ENCODE measurements around the gene RFX2. TPM values are rescaled to one million over a fixed set of nuclear protein-coding genes. Genes with fewer than 3 reads are reported as not detected.

RFX2 gene
- polyA plus RNA-seq, 2 of the 4 experiments (the other 2 are of a cell fraction), result 3.7 to 3.9 TPM

GRCh38 chr19:5989388-5990074 lies 120.8 kb downstream of the RFX2 start:
- FAIRE-seq (no peak), DNase-seq (ENCODE audit: low read depth in 1 of 2, low spot score in 1 of 2) (no peak), ATAC-seq (no peak)
- H3K4me3 ChIP-seq, result peak overlapping the region; percentile 45; the same call in 2 of the 3 replicates
- TF ChIP-seq RNF2 (IDR thresholded peaks at IDR 0.05; ENCODE audit: borderline replicate concordance, low read depth) (no peak), RARB (CRISPR knock-in tag; IDR thresholded peaks at IDR 0.05) (no peak), USF2 (IDR thresholded peaks at IDR 0.05) (no peak), FOSL2 (IDR thresholded peaks at IDR 0.05) (no peak), FOSL2 (CRISPR knock-in tag; IDR thresholded peaks at IDR 0.05) (no peak), E2F6 (IDR thresholded peaks at IDR 0.05; ENCODE audit: borderline replicate concordance, low read depth) (no peak), RFX5 (IDR thresholded peaks at IDR 0.05) (no peak), MYC (IDR thresholded peaks at IDR 0.05; ENCODE audit: borderline replicate concordance, low read length) (no peak), CBX2 (IDR thresholded peaks at IDR 0.05; ENCODE audit: borderline replicate concordance, low read depth) (no peak), ELK1 (IDR thresholded peaks at IDR 0.05; ENCODE audit: low read depth, low read length) (no peak), CHD4 (IDR thresholded peaks at IDR 0.05; ENCODE audit: borderline replicate concordance) (no peak), HOXB13 (CRISPR knock-in tag; IDR thresholded peaks at IDR 0.05; ENCODE audit: low read depth) (no peak), CTCF (IDR thresholded peaks at IDR 0.05) (no peak), KDM5A (IDR thresholded peaks at IDR 0.05) (no peak), ZFP36 (IDR thresholded peaks at IDR 0.05; ENCODE audit: borderline replicate concordance, partially characterized antibody) (no peak), TFCP2L1 (CRISPR knock-in tag; IDR thresholded peaks at IDR 0.05) (no peak), HES2 (IDR thresholded peaks at IDR 0.05) (no peak), ATOH8 (CRISPR knock-in tag; IDR thresholded peaks at IDR 0.05; ENCODE audit: low read depth) (no peak), ZNF302 (CRISPR knock-in tag; IDR thresholded peaks at IDR 0.05) (no peak)
- peak overlapping the region; percentile 81 to 84 for H3K27ac ChIP-seq
- ChIA-PET CTCF (interaction anchor here (1.1 to 5.7 kb wide), 7 partner anchors 9 to 137 kb away, joined by 3 to 61 read pairs (median 16); no protein-coding TSS in a partner anchor), POLR2A (interaction anchor here (0.6 to 1.5 kb wide), 2 partner anchors 12 to 188 kb away, joined by 3 to 4 read pairs; partner anchors contain the start of gene RANBP3)
- peaks cover 5% of the 10 kb centered on the region; the same call in 1 of the 3 replicates for H3K4me1 ChIP-seq
- peak overlapping the region; percentile 92 for H3K4me2 ChIP-seq
- no peaks in the 10 kb centered on the region for H3K9me3 ChIP-seq
- 56% methylated on average over 8 of the region's 8 CpGs for WGBS (ENCODE audit: missing lambda C conversion rate)
